OCI-LY7 (cell line): Measurements from ENCODE around the gene FAM13B. TPM values are rescaled to one million over a fixed set of nuclear protein-coding genes. Genes with fewer than 3 reads are reported as not detected.
A peak's percentile ranks its signal among the peaks of the same experiment; 100 is the strongest.

Experiments used
- BruUV-seq: library from RNA; stranded (reverse); fragments of 400-500 nt; replicated peaks from 2 replicates; lab custom pipeline; 2021; lab: Mats Ljungman, UMichigan
- CTCF ChIA-PET: fragments of 300-600 bp; sonication (Branson Sonifier 250); formaldehyde crosslinking; loops from one replicate; lab custom pipeline; 2022; ENCODE audit warnings: antibody characterized with exemption; ENCODE audit not compliant: unreplicated experiment; lab: Charles Lee
- POLR2A ChIA-PET: fragments of 300-600 bp; sonication (Branson Sonifier 250); formaldehyde crosslinking; loops from one replicate; lab custom pipeline; 2022; ENCODE audit warnings: antibody characterized with exemption; lab: Charles Lee
- DNase-seq: peaks from one replicate; pipeline ENCODE4 v3.0.0-alpha.2; 2015; ENCODE audit warnings: low spot score
- H2AFZ ChIP-seq: fragments of 200-600 bp; sonication (generic), shearing (Covaris generic); 2 replicates; pipeline ENCODE4 v1.6.1; 2014; ENCODE audit warnings: mild to moderate bottlenecking, antibody characterized with exemption, low read length, moderate library complexity
- H3K27ac ChIP-seq: fragments of 200-600 bp; sonication (generic); 2 replicates; pipeline ENCODE4 v1.5.1; 2014; ENCODE audit warnings: mixed run types, low read depth, mild to moderate bottlenecking, moderate library complexity, low read length, inconsistent platforms; ENCODE audit not compliant: poor library complexity, severe bottlenecking
- H3K36me3 ChIP-seq: fragments of 200-600 bp; sonication (generic); 2 replicates; pipeline ENCODE4 v1.6.1; 2014; ENCODE audit warnings: mild to moderate bottlenecking, antibody characterized with exemption, low read length, moderate library complexity, mixed read lengths; ENCODE audit not compliant: insufficient read depth
- H3K4me1 ChIP-seq: fragments of 200-600 bp; sonication (generic); 2 replicates; pipeline ENCODE4 v1.5.1; 2014; ENCODE audit warnings: mild to moderate bottlenecking, low read length; ENCODE audit not compliant: insufficient read depth, poor library complexity, severe bottlenecking
- H3K4me2 ChIP-seq: fragments of 200-600 bp; sonication (generic); 2 replicates; pipeline ENCODE4 v1.6.1; 2014; ENCODE audit warnings: mild to moderate bottlenecking, low read length
- H3K4me3 ChIP-seq: fragments of 200-600 bp; sonication (generic); 2 replicates; pipeline ENCODE4 v1.5.1; 2014; ENCODE audit warnings: mild to moderate bottlenecking, low read depth, low read length; ENCODE audit not compliant: poor library complexity, severe bottlenecking
- H3K79me2 ChIP-seq: fragments of 200-600 bp; sonication (generic); 2 replicates; pipeline ENCODE4 v1.6.1; 2016; ENCODE audit warnings: low read depth, mild to moderate bottlenecking, low read length, moderate library complexity, mixed read lengths; ENCODE audit not compliant: insufficient read depth
- H3K9me2 ChIP-seq: fragments of 200-600 bp; sonication (generic); 2 replicates; pipeline ENCODE4 v1.6.1; 2016; ENCODE audit warnings: mild to moderate bottlenecking, low read length, mixed read lengths; ENCODE audit not compliant: insufficient read depth
- H3K9me3 ChIP-seq: fragments of 200-600 bp; sonication (generic); 2 replicates; pipeline ENCODE4 v1.6.1; 2014; ENCODE audit warnings: mild to moderate bottlenecking, mixed run types, low read length, mixed read lengths
- H4K20me1 ChIP-seq: fragments of 200-600 bp; sonication (generic); 2 replicates; pipeline ENCODE4 v1.6.1; 2014; ENCODE audit warnings: mild to moderate bottlenecking, antibody characterized with exemption, low read length, moderate library complexity, mixed read lengths; ENCODE audit not compliant: insufficient read depth
- CTCF ChIP-seq: fragments of 200-600 bp; sonication (generic); conservative IDR thresholded peaks from 2 replicates; pipeline ENCODE4 v1.5.1; 2014; ENCODE audit warnings: mild to moderate bottlenecking, antibody characterized with exemption, low read length, moderate library complexity, mixed read lengths
- EZH2phosphoT487 ChIP-seq: fragments of 200-600 bp; sonication (generic); IDR thresholded peaks from 2 replicates; pipeline ENCODE4 v1.6.1; 2018; ENCODE audit warnings: low read depth, borderline replicate concordance, mild to moderate bottlenecking, mixed run types, antibody characterized with exemption, low read length, moderate library complexity, mixed read lengths
- intact Hi-C: fragments of 100-400 bp; cut with micrococcal nuclease; formaldehyde crosslinking; loops from one replicate; pipeline ENCODE4 v1.10.0; 2022; ENCODE audit not compliant: unreplicated experiment
- total RNA-seq, 2 experiments: library from RNA; depleted of rRNA in 1 of 2; stranded (reverse); fragments of >200 nt in 1 of 2; shearing (Covaris generic) in 1 of 2; gene quantifications; 2 replicates each; pipeline ENCODE4 v1.2.3, GENCODE V29; 2014 to 2022

The FAM13B gene
- total RNA-seq, 2 experiments from 2014 or later: 21.5 to 35.7 TPM

- Histone ChIP-seq H3K4me3 (peak overlapping the region; percentile 85), H3K4me2 (peak overlapping the region; percentile 67), H4K20me1 (peaks cover 25% of the 10 kb centered on the region; the same call in 1 of the 2 replicates), H2AFZ (no peak overlapping the region; the same call in 1 of the 2 replicates), H3K9me3 (no peaks in the 10 kb centered on the region), H3K9me2 (no peaks in the 10 kb centered on the region), H3K79me2 (peaks cover 36% of the 10 kb centered on the region), H3K4me1 (peaks cover 57% of the 10 kb centered on the region), H3K36me3 (peaks cover 21% of the 10 kb centered on the region), H3K27ac (no peak overlapping the region)
- TF ChIP-seq CTCF (no peak), EZH2phosphoT487 (no peak)
- intact Hi-C loops: loop anchor here (2.0 to 10.0 kb wide), 3 partner anchors 281 to 541 kb away; partner anchors contain the start of genes CDC25C and HSPA9
- no TSS peak for BruUV-seq
- POLR2A ChIA-PET: interaction anchor here (0.5 to 1.5 kb wide), 7 partner anchors 8 to 283 kb away, joined by 3 to 6 read pairs (median 3); no protein-coding TSS in a partner anchor
- no peak for DNase-seq
- CTCF ChIA-PET: no interaction called here
These were observed 1.0 kb upstream of the FAM13B start for GRCh38 chr5:138033907-138034306.

GRCh38 chr5:138033386-138033808 is 518 bp upstream of the FAM13B start:
- TSS peak; percentile 58 for BruUV-seq
- no peak for TF ChIP-seq CTCF
- TF ChIP-seq EZH2phosphoT487: no peak
- peak overlapping the region; percentile 67 for H3K4me2 ChIP-seq
- H2AFZ ChIP-seq: peak overlapping the region; percentile 68
- H3K4me3 ChIP-seq: peak overlapping the region; percentile 85
- peak overlapping the region; percentile 97 for H3K27ac ChIP-seq
- H3K9me3 ChIP-seq: no peaks in the 10 kb centered on the region
- H4K20me1 ChIP-seq: peaks cover 27% of the 10 kb centered on the region; the same call in 1 of the 2 replicates
- intact Hi-C loops: loop anchor here (2.0 to 10.0 kb wide), 3 partner anchors 281 to 541 kb away; partner anchors contain the start of genes CDC25C and HSPA9
- H3K4me1 ChIP-seq: peaks cover 63% of the 10 kb centered on the region
- H3K9me2 ChIP-seq: no peaks in the 10 kb centered on the region
- POLR2A ChIA-PET: interaction anchor here (0.5 to 1.5 kb wide), 7 partner anchors 9 to 282 kb away, joined by 3 to 6 read pairs (median 3); no protein-coding TSS in a partner anchor
- no peak for DNase-seq
- CTCF ChIA-PET: interaction anchor here (1.0 kb wide), 1 partner anchor 56 kb away, joined by 3 read pairs; no protein-coding TSS in a partner anchor
- H3K36me3 ChIP-seq: peaks cover 26% of the 10 kb centered on the region
- H3K79me2 ChIP-seq: peaks cover 41% of the 10 kb centered on the region
